ENCODE data around the gene TESK2. TPM values are rescaled to one million over a fixed set of nuclear protein-coding genes. Genes with fewer than 3 reads are reported as not detected.

Gene TESK2
- total and polyA plus RNA-seq, 2 of the 8 experiments (the other 6 are each of a cell fraction or from before 2014, with no cell fraction given) = 10.8 to 12.6 TPM

- CTCF ChIA-PET (ENCODE audit: partially characterized antibody) = interaction anchor here (0.8 to 3.5 kb wide), 5 partner anchors 23 to 204 kb away, joined by 3 to 17 read pairs (median 4); partner anchors contain the start of gene TESK2
- no peak overlapping the region for H2BK5ac ChIP-seq (ENCODE audit: low read depth, low read length)
- no peak overlapping the region for H2BK120ac ChIP-seq (replicated peaks; ENCODE audit: low read depth, low read length)
- no peak overlapping the region for H3K18ac ChIP-seq (ENCODE audit: extremely low read depth, low read length)
- H2BK12ac ChIP-seq (ENCODE audit: low read depth, low read length) = peak overlapping the region; percentile 7; the same call in 1 of the 2 replicates
- no peak overlapping the region for H4K91ac ChIP-seq (replicated peaks; ENCODE audit: insufficient read length, low read length)
- H3K56ac ChIP-seq (replicated peaks; ENCODE audit: insufficient read length, low read depth, low read length) = no peak overlapping the region
- no peak for FAIRE-seq
- WGBS, 2 experiments (ENCODE audit: extremely low coverage in 1 of 2, insufficient coverage in 1 of 2, insufficient read length in 1 of 2, insufficient replicate concordance in 2 of 2, low coverage in 1 of 2, low lambda C conversion rate in 2 of 2, missing lambda C conversion rate in 1 of 2) = 90% methylated on average over 6 of the region's 6 CpGs; no CpG with 5 or more reads in 1 of the 2 experiments
- no peaks in the 10 kb centered on the region for H3K36me3 ChIP-seq (ENCODE audit: control insufficient read depth in 2 of 4, insufficient read depth in 4 of 4, low read length in 3 of 4)
- no peaks in the 10 kb centered on the region for H3K27me3 ChIP-seq (replicated peaks in 1 of 4; ENCODE audit: control insufficient read depth in 3 of 4, extremely low read depth in 1 of 4, insufficient read depth in 3 of 4, low read length in 3 of 4)
- H3K4ac ChIP-seq (replicated peaks; ENCODE audit: insufficient read length, low read depth, low read length) = no peak overlapping the region
- H3K27ac ChIP-seq (ENCODE audit: low read depth, low read length) = no peak overlapping the region
- peaks cover 2 to 10% (median 6%) of the 10 kb centered on the region in 4 experiments for H3K4me1 ChIP-seq (replicated peaks in 1 of 4; ENCODE audit: control insufficient read depth in 3 of 4, insufficient read depth in 4 of 4, low read length in 3 of 4)
- no peaks in the 10 kb centered on the region for H3K9me3 ChIP-seq (ENCODE audit: insufficient read depth in 2 of 2, low read depth in 1 of 2, low read length in 1 of 2)
- no peak overlapping the region for H2AK5ac ChIP-seq (ENCODE audit: low read depth, low read length)
- H3K4me2 ChIP-seq (ENCODE audit: insufficient read depth in 1 of 2, low read depth in 2 of 2, low read length in 2 of 2) = no peak overlapping the region
- H3K23ac ChIP-seq (ENCODE audit: insufficient read length) = no peak overlapping the region
- H3K23me2 ChIP-seq (ENCODE audit: low read depth, low read length) = no peaks in the 10 kb centered on the region
- no peaks in the 10 kb centered on the region for H4K20me1 ChIP-seq (replicated peaks in 1 of 2; ENCODE audit: control insufficient read depth in 1 of 2, insufficient read depth in 2 of 2, low read length in 2 of 2)
- H3K14ac ChIP-seq (ENCODE audit: insufficient read length) = no peak overlapping the region
- no peaks in the 10 kb centered on the region for H3K79me1 ChIP-seq (ENCODE audit: low read depth, low read length)
- no peak overlapping the region for H3K4me3 ChIP-seq (ENCODE audit: extremely low read depth in 1 of 4, insufficient read depth in 2 of 4, low read depth in 3 of 4, low read length in 4 of 4)
- no peak overlapping the region for H2BK20ac ChIP-seq (ENCODE audit: low read length)
- H2AFZ ChIP-seq (ENCODE audit: low read length) = no peak overlapping the region
- H4K5ac ChIP-seq (ENCODE audit: insufficient read length, low read depth, low read length) = no peak overlapping the region
- POLR2A ChIA-PET (ENCODE audit: partially characterized antibody) = interaction anchor here (0.7 to 2.6 kb wide), 2 partner anchors 25 to 125 kb away, joined by 3 to 7 read pairs; partner anchors contain the start of genes MUTYH and TOE1
- H3K79me2 ChIP-seq (ENCODE audit: control insufficient read depth in 1 of 2, insufficient read depth in 2 of 2, low read length in 2 of 2) = no peaks in the 10 kb centered on the region
- no peak for DNase-seq (ENCODE audit: low read depth in 1 of 2, low spot score in 2 of 2)
- no peak overlapping the region for H3K9ac ChIP-seq (replicated peaks in 1 of 4; ENCODE audit: extremely low read depth in 1 of 4, low read depth in 3 of 4, low read length in 3 of 4)
- no peak overlapping the region for H2BK15ac ChIP-seq (ENCODE audit: low read length)
- no peak overlapping the region for H4K8ac ChIP-seq (ENCODE audit: extremely low read depth, insufficient read depth, low read length)
- TF ChIP-seq SIN3A (conservative IDR thresholded peaks at IDR 0.05 in 1 of 2, IDR thresholded peaks at IDR 0.05 in 1 of 2; ENCODE audit: low read depth in 1 of 2, low read length in 2 of 2) = no peak
- TF ChIP-seq RBBP5 (IDR thresholded peaks at IDR 0.05; ENCODE audit: borderline replicate concordance, low read depth, low read length) = no peak
- no peak for TF ChIP-seq SRF (IDR thresholded peaks at IDR 0.05; ENCODE audit: low read depth, low read length)
- TF ChIP-seq RNF2 (IDR thresholded peaks at IDR 0.05; ENCODE audit: borderline replicate concordance, low read depth, low read length, missing control alignments, poor library complexity, severe bottlenecking) = no peak
- TF ChIP-seq RAD21 (IDR thresholded peaks at IDR 0.05 in 1 of 2, conservative IDR thresholded peaks at IDR 0.05 in 1 of 2; ENCODE audit: low read depth in 2 of 2, low read length in 2 of 2) = no peak
- no peak for TF ChIP-seq ATF3 (IDR thresholded peaks at IDR 0.05; ENCODE audit: insufficient read depth, low read depth, low read length)
- no peak for TF ChIP-seq HDAC2 (IDR thresholded peaks at IDR 0.05; ENCODE audit: borderline replicate concordance in 1 of 2, low read depth in 2 of 2, low read length in 2 of 2)
- TF ChIP-seq SAP30 (IDR thresholded peaks at IDR 0.05; ENCODE audit: insufficient read depth, insufficient replicate concordance, low read length) = no peak
- TF ChIP-seq SP4 (IDR thresholded peaks at IDR 0.05; ENCODE audit: low read length) = no peak
- TF ChIP-seq KDM4A (IDR thresholded peaks at IDR 0.05; ENCODE audit: low read depth, low read length, severe bottlenecking) = no peak
- TF ChIP-seq HDAC6 (IDR thresholded peaks at IDR 0.05; ENCODE audit: low read depth, low read length) = no peak
These were observed 125.9 kb downstream of the TESK2 start for GRCh38 chr1:45365051-45365450.
